GM19239 (cell line): Measurements from ENCODE around the gene LRRC66.

Experiments used
- DNase-seq: peaks from one replicate; pipeline ENCODE4 v3.0.0; 2011; ENCODE audit warnings: low spot score; ENCODE audit not compliant: insufficient read length
- FAIRE-seq: peaks from 2 replicates; lab custom pipeline; 2011; peaks lifted over from hg19 to GRCh38; lab: Jason Lieb, UNC

The LRRC66 gene

GRCh38 chr4:52016981-52017380 is 3.2 kb downstream of the LRRC66 start:
- DNase-seq (no peak), FAIRE-seq (no peak)

- DNase-seq, result no peak
- no peak for FAIRE-seq
Observed at GRCh38 chr4:52015366-52015765, 4.8 kb downstream of the LRRC66 start.

- DNase-seq, result no peak
- FAIRE-seq, result no peak
Observed at GRCh38 chr4:52014903-52015302, 5.3 kb downstream of the LRRC66 start.

- FAIRE-seq (no peak), DNase-seq (no peak)
Observed at GRCh38 chr4:52012651-52013050, 7.5 kb downstream of the LRRC66 start.

- FAIRE-seq, result no peak
- DNase-seq, result no peak
Observed at GRCh38 chr4:52010986-52011385, 9.2 kb downstream of the LRRC66 start.

GRCh38 chr4:52006887-52007286 is 13.3 kb downstream of the LRRC66 start:
- no peak for FAIRE-seq
- no peak for DNase-seq

GRCh38 chr4:52005604-52006273 is 14.4 kb downstream of the LRRC66 start:
- FAIRE-seq, result no peak
- no peak for DNase-seq

- DNase-seq (no peak), FAIRE-seq (no peak)
Observed at GRCh38 chr4:52004414-52004813, 15.7 kb downstream of the LRRC66 start.

GRCh38 chr4:52001616-52002015 is 18.5 kb downstream of the LRRC66 start:
- FAIRE-seq, result no peak
- DNase-seq, result no peak

- FAIRE-seq, result no peak
- no peak for DNase-seq
Observed at GRCh38 chr4:51999250-51999649, 20.9 kb downstream of the LRRC66 start.

GRCh38 chr4:51998837-51999236 is 21.3 kb downstream of the LRRC66 start:
- no peak for FAIRE-seq
- no peak for DNase-seq

- no peak for DNase-seq
- no peak for FAIRE-seq
Observed at GRCh38 chr4:51997647-51998046, 22.5 kb downstream of the LRRC66 start.

GRCh38 chr4:51995647-51996220 is 24.4 kb downstream of the LRRC66 start:
- FAIRE-seq, result no peak
- DNase-seq, result no peak

GRCh38 chr4:51965862-51966261 is 54.3 kb downstream of the LRRC66 start:
- no peak for FAIRE-seq

GRCh38 chr4:51963841-51964517 is 56.2 kb downstream of the LRRC66 start:
- DNase-seq (no peak), FAIRE-seq (no peak)

More at GRCh38 chr4:51965862-51966261, 54.3 kb downstream of the LRRC66 start:
- no peak for DNase-seq

GRCh38 chr4:51960486-51960885 is 59.7 kb downstream of the LRRC66 start:
- DNase-seq (no peak), FAIRE-seq (no peak)

GRCh38 chr4:51958199-51958968 is 61.8 kb downstream of the LRRC66 start:
- no peak for FAIRE-seq
- DNase-seq, result no peak
